NCI-H1105 treated with DMSO at 0.1 percent for 48 hours (cell line): ENCODE measurements around the gene CTIF.

Experiments
- DNase-seq: peaks from one replicate; lab custom pipeline; 2025; lab: John Stamatoyannopoulos, UW

CTIF gene

GRCh38 chr18:48667276-48668254 lies 128.7 kb downstream of the CTIF start:
- peak; percentile 69 for DNase-seq

- no peak for DNase-seq
These were observed 129.8 kb downstream of the CTIF start for GRCh38 chr18:48668466-48669179.

GRCh38 chr18:48669180-48669675 lies 130.4 kb downstream of the CTIF start:
- no peak for DNase-seq

GRCh38 chr18:48669991-48670750 lies 131.3 kb downstream of the CTIF start:
- no peak for DNase-seq

GRCh38 chr18:48670751-48671560 lies 132.1 kb downstream of the CTIF start:
- no peak for DNase-seq

- no peak for DNase-seq
These were observed 132.7 kb downstream of the CTIF start for GRCh38 chr18:48671561-48671945.

GRCh38 chr18:48672671-48673340 lies 134.0 kb downstream of the CTIF start:
- DNase-seq = peak; percentile 12

- DNase-seq = no peak
These were observed 134.6 kb downstream of the CTIF start for GRCh38 chr18:48673456-48673852.

GRCh38 chr18:48673853-48674721 lies 135.3 kb downstream of the CTIF start:
- DNase-seq = no peak

- no peak for DNase-seq
These were observed 136.0 kb downstream of the CTIF start for GRCh38 chr18:48674758-48675351.

GRCh38 chr18:48675352-48675761 lies 136.5 kb downstream of the CTIF start:
- peak; percentile 58 for DNase-seq

GRCh38 chr18:48675912-48676311 lies 137.1 kb downstream of the CTIF start:
- no peak for DNase-seq

GRCh38 chr18:48676346-48676745 lies 137.5 kb downstream of the CTIF start:
- DNase-seq = no peak

- DNase-seq = peak; percentile 56
These were observed 138.0 kb downstream of the CTIF start for GRCh38 chr18:48676756-48677368.

- DNase-seq = no peak
These were observed 139.6 kb downstream of the CTIF start for GRCh38 chr18:48678237-48679115.

- no peak for DNase-seq
These were observed 140.4 kb downstream of the CTIF start for GRCh38 chr18:48679236-48679635.

GRCh38 chr18:48680339-48681250 lies 141.8 kb downstream of the CTIF start:
- no peak for DNase-seq
